BJ (cell line): ENCODE data around the gene FTH1. TPM values are rescaled to one million over a fixed set of nuclear protein-coding genes. Genes with fewer than 3 reads are reported as not detected.

Experiments used
- CTCF ChIA-PET: fragments of 350-600 bp; formaldehyde crosslinking; extraction: SDS; loops from one replicate; lab custom pipeline; 2021; ENCODE audit warnings: antibody characterized with exemption, inconsistent platforms; lab: Yijun Ruan, JAX
- POLR2A ChIA-PET: fragments of 300-600 bp; sonication (Branson Sonifier 250); formaldehyde crosslinking; extraction: SDS; loops from one replicate; lab custom pipeline; 2021; ENCODE audit warnings: antibody characterized with exemption; lab: Charles Lee
- DNase-seq: peaks from one replicate; pipeline ENCODE4 v3.0.0-alpha.2; 2011; ENCODE audit warnings: low read depth
- H3K27me3 ChIP-seq: 2 replicates; pipeline ENCODE4 v1.6.0; 2011; ENCODE audit warnings: low read length; ENCODE audit not compliant: control insufficient read depth, insufficient read depth
- H3K36me3 ChIP-seq: 2 replicates; pipeline ENCODE4 v1.5.1; 2011; ENCODE audit warnings: low read length; ENCODE audit not compliant: control insufficient read depth, insufficient read depth
- H3K4me3 ChIP-seq: 2 replicates; pipeline ENCODE4 v1.5.1; 2011; ENCODE audit warnings: low read depth, mild to moderate bottlenecking, control low read depth, low read length
- polyA plus RNA-seq: library from polyadenylated mRNA; depleted of rRNA; stranded (reverse); fragments of >200 nt; gene quantifications from 2 replicates; pipeline ENCODE4 v1.2.3, GENCODE V29; 2011
- TF ChIP-seq, protein P1 (sequence below): IDR thresholded peaks from 2 replicates; pipeline ENCODE4 v1.5.1; 2011; ENCODE audit warnings: low read depth, mild to moderate bottlenecking, control low read depth, inconsistent platforms, low read length, moderate library complexity; ENCODE audit not compliant: insufficient read depth

Gene FTH1
- polyA plus RNA-seq, 1 experiment, result 1,472 TPM

DNA sequence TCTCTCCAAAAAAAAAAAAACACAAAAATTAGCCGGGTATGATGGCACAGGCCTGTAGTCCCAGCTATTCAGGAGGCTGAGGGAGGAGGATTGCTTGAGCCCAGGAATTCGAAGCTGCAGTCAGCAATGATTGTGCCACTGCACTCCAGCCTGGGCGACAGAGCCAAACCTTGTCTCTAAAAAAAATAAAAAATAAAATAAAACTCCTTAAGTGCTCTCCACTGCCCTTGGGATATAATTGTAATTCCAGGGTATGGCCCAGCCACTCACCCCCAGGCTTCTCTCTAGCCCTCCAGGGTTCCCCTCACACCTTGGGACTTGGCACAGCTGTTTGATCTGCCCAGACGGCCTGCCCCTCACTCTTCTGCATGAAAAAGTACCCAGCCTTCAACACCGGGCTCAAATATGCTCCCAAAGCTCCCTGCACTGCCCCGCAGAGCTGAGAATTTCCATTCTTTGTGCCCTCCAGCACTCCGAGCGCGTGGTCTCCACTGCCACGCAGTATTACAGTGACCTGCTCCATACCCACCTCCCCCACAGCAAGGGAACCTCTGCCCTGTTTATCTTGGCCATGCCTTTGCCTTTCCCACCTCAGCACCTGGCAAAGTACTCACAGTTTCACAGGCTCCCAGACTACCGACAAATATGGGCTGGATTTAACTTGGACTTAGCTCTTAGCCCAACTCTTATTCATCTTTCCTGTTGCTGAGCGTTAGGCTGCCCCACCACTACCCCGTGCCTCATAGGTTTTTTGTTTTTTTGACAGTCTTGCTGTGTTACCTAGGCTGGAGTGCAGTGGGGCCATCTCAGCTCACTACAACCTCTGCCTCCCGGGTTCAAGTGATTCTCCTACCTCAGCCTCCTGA lies 7.6 kb upstream of the FTH1 start:
- no peaks in the 10 kb centered on the region for H3K36me3 ChIP-seq
- no peak for DNase-seq
- ChIA-PET POLR2A (no interaction called here), CTCF (interaction anchor here (2.9 kb wide), 1 partner anchor 107 kb away, joined by 13 read pairs; no protein-coding TSS in a partner anchor)
- TF ChIP-seq, protein P1, sequence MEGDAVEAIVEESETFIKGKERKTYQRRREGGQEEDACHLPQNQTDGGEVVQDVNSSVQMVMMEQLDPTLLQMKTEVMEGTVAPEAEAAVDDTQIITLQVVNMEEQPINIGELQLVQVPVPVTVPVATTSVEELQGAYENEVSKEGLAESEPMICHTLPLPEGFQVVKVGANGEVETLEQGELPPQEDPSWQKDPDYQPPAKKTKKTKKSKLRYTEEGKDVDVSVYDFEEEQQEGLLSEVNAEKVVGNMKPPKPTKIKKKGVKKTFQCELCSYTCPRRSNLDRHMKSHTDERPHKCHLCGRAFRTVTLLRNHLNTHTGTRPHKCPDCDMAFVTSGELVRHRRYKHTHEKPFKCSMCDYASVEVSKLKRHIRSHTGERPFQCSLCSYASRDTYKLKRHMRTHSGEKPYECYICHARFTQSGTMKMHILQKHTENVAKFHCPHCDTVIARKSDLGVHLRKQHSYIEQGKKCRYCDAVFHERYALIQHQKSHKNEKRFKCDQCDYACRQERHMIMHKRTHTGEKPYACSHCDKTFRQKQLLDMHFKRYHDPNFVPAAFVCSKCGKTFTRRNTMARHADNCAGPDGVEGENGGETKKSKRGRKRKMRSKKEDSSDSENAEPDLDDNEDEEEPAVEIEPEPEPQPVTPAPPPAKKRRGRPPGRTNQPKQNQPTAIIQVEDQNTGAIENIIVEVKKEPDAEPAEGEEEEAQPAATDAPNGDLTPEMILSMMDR, result no peak
- H3K27me3 ChIP-seq, result no peaks in the 10 kb centered on the region
- H3K4me3 ChIP-seq, result no peak overlapping the region

DNA sequence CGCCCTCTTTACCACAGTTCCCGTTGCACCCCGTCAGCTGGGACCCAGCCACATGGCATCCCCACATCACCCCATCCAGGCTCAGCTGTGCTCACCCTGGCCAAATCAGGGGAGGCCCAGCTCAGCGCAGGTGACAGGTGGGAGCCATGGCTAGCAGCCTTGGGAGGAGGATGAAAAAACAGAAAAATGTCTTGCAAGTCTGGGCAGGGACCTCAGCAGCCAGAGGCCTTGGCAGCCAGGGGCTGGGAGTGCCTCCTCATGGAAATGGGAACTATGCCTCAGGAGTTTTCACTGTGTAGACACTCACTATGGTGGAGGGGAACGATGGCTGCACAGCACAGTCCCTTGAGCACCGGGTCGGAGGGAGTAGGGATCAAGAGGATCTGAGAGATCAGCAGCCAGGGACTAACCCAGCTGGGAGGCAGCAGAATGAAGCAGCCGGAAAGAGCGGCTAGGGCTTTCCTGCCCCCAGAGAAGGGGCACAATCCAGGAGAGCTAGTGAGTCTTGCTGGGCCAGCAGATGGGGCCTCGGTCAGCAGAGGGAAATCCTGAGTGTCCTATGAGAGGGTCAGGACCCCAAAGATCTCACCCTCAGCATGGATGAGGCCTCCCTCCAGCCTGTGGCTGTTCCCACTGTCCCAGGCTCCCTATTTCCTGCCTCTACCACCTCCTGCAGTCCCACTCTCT lies 6.2 kb upstream of the FTH1 start:
- H3K4me3 ChIP-seq, result no peak overlapping the region
- H3K27me3 ChIP-seq, result no peaks in the 10 kb centered on the region
- no peaks in the 10 kb centered on the region for H3K36me3 ChIP-seq
- TF ChIP-seq, protein P1, result no peak
- DNase-seq, result no peak
- POLR2A ChIA-PET, result interaction anchor here (1.3 kb wide), 1 partner anchor 24 kb away, joined by 4 read pairs; no protein-coding TSS in a partner anchor
- CTCF ChIA-PET, result interaction anchor here (0.7 to 2.2 kb wide), 5 partner anchors 11 to 134 kb away, joined by 3 to 13 read pairs (median 9); no protein-coding TSS in a partner anchor

DNA sequence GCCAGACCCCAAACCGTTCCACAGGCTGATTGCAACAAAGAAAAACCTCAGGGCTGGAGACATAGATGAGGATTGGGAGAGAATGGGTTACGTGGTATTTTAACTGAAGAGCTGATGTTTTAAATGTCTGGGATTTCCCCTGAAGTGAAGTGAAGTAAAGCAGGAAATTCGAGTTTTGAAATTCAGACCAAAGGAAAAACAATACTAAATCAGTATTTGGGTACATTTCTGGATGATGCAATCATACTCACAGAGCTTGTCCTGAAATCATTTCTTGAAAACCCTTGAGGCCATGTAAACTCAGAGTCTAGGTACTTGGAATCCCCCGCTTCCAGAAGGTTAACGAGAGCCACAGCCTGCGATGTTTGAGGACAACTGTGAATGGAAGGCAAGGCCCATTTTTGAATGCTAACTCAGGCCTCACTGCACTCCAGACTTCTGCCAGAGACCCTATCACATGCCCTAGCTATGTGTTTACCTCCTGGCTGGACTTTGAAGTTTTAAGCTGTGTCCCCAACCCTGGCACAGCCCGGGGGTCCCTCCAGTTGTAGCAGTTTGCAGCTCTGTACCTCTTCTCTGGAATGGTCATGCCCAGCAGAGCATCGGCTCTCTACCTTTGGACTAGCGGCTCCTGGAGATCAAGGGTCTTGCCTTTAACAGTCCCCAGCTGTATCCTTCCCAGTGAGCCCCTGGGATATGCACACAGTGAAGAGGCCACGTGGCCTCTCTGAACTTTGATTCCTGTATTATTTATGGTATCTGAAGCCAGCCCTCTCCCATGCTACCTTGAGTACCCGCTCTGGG lies 5.4 kb upstream of the FTH1 start:
- peak; percentile 89 for DNase-seq
- H3K4me3 ChIP-seq, result no peak overlapping the region
- H3K36me3 ChIP-seq, result no peaks in the 10 kb centered on the region
- CTCF ChIA-PET, result interaction anchor here (0.6 to 2.7 kb wide), 9 partner anchors 12 to 135 kb away, joined by 3 to 13 read pairs (median 4); no protein-coding TSS in a partner anchor
- TF ChIP-seq, protein P1, result no peak
- POLR2A ChIA-PET, result interaction anchor here (0.5 to 1.3 kb wide), 4 partner anchors 8 to 868 kb away, joined by 3 to 6 read pairs (median 4); no protein-coding TSS in a partner anchor
- no peaks in the 10 kb centered on the region for H3K27me3 ChIP-seq

DNA sequence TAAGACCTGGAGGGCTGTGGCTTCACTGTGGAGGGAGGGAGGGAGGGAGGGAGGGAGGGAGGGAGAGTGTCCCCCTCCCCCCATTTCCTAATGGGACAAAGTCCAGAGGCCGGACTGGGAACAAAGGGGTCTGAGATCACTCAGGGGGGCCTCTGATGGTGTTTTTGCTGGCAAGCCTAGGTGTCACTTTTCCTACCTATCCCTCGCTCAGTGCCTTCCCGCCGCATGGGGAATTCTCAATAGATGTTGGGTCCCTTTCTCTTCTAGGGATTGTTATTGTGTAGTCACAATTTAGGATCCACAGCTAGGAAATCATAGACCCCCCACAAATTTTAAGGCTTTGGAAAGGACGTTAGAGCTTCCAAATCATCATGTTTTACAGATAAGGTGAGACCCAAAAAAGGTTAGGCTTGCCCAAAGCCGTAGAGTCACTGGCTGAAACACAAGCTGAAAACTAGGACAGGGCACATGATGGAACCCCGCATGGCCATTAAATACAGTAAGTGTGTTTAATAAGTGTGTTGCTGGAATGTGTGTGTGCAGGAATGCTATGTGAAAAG lies 4.8 kb upstream of the FTH1 start:
- H3K36me3 ChIP-seq, result no peaks in the 10 kb centered on the region
- TF ChIP-seq, protein P1, result no peak
- no peaks in the 10 kb centered on the region for H3K27me3 ChIP-seq
- ChIA-PET POLR2A (interaction anchor here (0.8 to 0.9 kb wide), 2 partner anchors 9 to 869 kb away, joined by 3 to 6 read pairs; no protein-coding TSS in a partner anchor), CTCF (interaction anchor here (0.6 to 5.9 kb wide), 8 partner anchors 15 to 136 kb away, joined by 3 to 42 read pairs (median 8); no protein-coding TSS in a partner anchor)
- no peak overlapping the region for H3K4me3 ChIP-seq
- no peak for DNase-seq
